HepG2 (cell line): Measurements from ENCODE around the gene HK2.

Experiments
- ADNP ChIP-seq: sonication (generic); formaldehyde crosslinking; IDR thresholded peaks from 2 replicates; pipeline ENCODE4 v1.4.0; 2020; ENCODE audit warnings: missing genetic modification reagents
- CBX1 ChIP-seq: IDR thresholded peaks from one replicate; pipeline ENCODE4 v1.6.1; 2016; ENCODE audit warnings: antibody characterized with exemption, low read depth
- CENPT ChIP-seq: sonication (generic); formaldehyde crosslinking; IDR thresholded peaks from 2 replicates; pipeline ENCODE4 v1.8.0; 2022; ENCODE audit warnings: low read depth, mild to moderate bottlenecking, moderate library complexity, missing genetic modification reagents
- HCFC1 ChIP-seq: fragments of 150-350 bp; IDR thresholded peaks from 2 replicates; pipeline ENCODE4 v1.6.1; 2014; ENCODE audit warnings: low read depth, low read length
- KDM2A ChIP-seq: sonication (generic); formaldehyde crosslinking; IDR thresholded peaks from 2 replicates; pipeline ENCODE4 v1.4.0; 2020; ENCODE audit warnings: low read depth, missing genetic modification reagents, borderline replicate concordance
- NR2F1 ChIP-seq, 2 experiments: fragments of 450-650 bp in 1 of 2; formaldehyde crosslinking in 1 of 2; IDR thresholded peaks; 2 replicates each; pipeline versions ENCODE4 v1.5.0 to v1.6.1; 2016 to 2020; ENCODE audit warnings: mild to moderate bottlenecking in 1 of 2, missing compliant biosample characterization in 1 of 2, missing genetic modification reagents in 1 of 2, moderate library complexity in 1 of 2
- POGZ ChIP-seq: sonication (generic); formaldehyde crosslinking; IDR thresholded peaks from 2 replicates; pipeline ENCODE4 v1.4.0; 2020; ENCODE audit warnings: mild to moderate bottlenecking, missing genetic modification reagents
- POLR2A ChIP-seq, 2 experiments: IDR thresholded peaks; 2 replicates each; pipeline ENCODE4 v1.6.1; 2011; ENCODE audit warnings: low read depth in 2 of 2, low read length in 2 of 2, mild to moderate bottlenecking in 1 of 2, moderate library complexity in 1 of 2; ENCODE audit not compliant: insufficient read depth in 1 of 2
- POLR2AphosphoS5 ChIP-seq: IDR thresholded peaks from 2 replicates; pipeline ENCODE4 v1.6.1; 2012; ENCODE audit warnings: low read depth, low read length
- REPIN1 ChIP-seq: sonication (generic); formaldehyde crosslinking; IDR thresholded peaks from 2 replicates; pipeline ENCODE4 v1.8.0; 2022; ENCODE audit warnings: missing genetic modification reagents, low read depth, mild to moderate bottlenecking, borderline replicate concordance
- SNAPC4 ChIP-seq: sonication (generic); formaldehyde crosslinking; IDR thresholded peaks from 2 replicates; pipeline ENCODE4 v1.4.0; 2020; ENCODE audit warnings: mild to moderate bottlenecking, missing genetic modification reagents
- ZFP36 ChIP-seq: fragments of 150-350 bp; IDR thresholded peaks from 2 replicates; pipeline ENCODE4 v1.6.1; 2018; ENCODE audit warnings: borderline replicate concordance, low read length, low read depth; ENCODE audit not compliant: partially characterized antibody
- ZNF747 ChIP-seq: sonication (generic); formaldehyde crosslinking; IDR thresholded peaks from 2 replicates; pipeline ENCODE4 v1.8.1; 2023; ENCODE audit warnings: missing genetic modification reagents, mild to moderate bottlenecking, borderline replicate concordance

- TF ChIP-seq POGZ (CRISPR knock-in tag) = no peak
- TF ChIP-seq CENPT (CRISPR knock-in tag) = no peak
- TF ChIP-seq POLR2A (IDR thresholded peaks at IDR 0.05; ENCODE audit: insufficient read depth in 1 of 2, low read depth in 2 of 2, low read length in 2 of 2) = 0 out of 4 replicates have a peak, but pooled peaks of 1 of the 2 experiments have one; percentile 33
- no peak for TF ChIP-seq KDM2A (CRISPR knock-in tag)
- TF ChIP-seq NR2F1 (CRISPR knock-in tag; IDR thresholded peaks at IDR 0.05) = no peak
- TF ChIP-seq HCFC1 = no peak
- TF ChIP-seq ZFP36 = no peak
- TF ChIP-seq ADNP (CRISPR knock-in tag) = no peak
- TF ChIP-seq POLR2AphosphoS5 = no peak
- no peak for TF ChIP-seq CBX1
- TF ChIP-seq SNAPC4 (CRISPR knock-in tag) = no peak
- no peak for TF ChIP-seq ZNF747 (CRISPR knock-in tag)
- TF ChIP-seq REPIN1 = no peak
These were observed 7.7 kb downstream of the HK2 start for GRCh38 chr2:74841641-74842040.
